ENCODE results near the gene RALGPS1. TPM values are rescaled to one million over a fixed set of nuclear protein-coding genes. Genes with fewer than 3 reads are reported as not detected.

The RALGPS1 gene
- total RNA-seq, 1 experiment from 2014 or later, result 18.6 TPM

- TF ChIP-seq CTCF (conservative IDR thresholded peaks at IDR 0.05), result no peak
- peaks cover 3% of the 10 kb centered on the region; the same call in 1 of the 2 replicates for H3K27me3 Mint-ChIP-seq (ENCODE audit: low read depth)
- no peaks in the 10 kb centered on the region for H4K20me1 ChIP-seq (ENCODE audit: control insufficient read depth, insufficient read depth, insufficient read length)
- no peak overlapping the region for H3K56ac ChIP-seq (ENCODE audit: insufficient read length, low read depth, low read length)
- peaks cover 37 to 40% of the 10 kb centered on the region in 2 experiments for H3K4me1 Mint-ChIP-seq
- no peaks in the 10 kb centered on the region for H3K79me1 ChIP-seq (ENCODE audit: insufficient read depth, low read depth, low read length, poor library complexity, severe bottlenecking)
- H3K9me3 ChIP-seq (ENCODE audit: control insufficient read depth, low read depth, low read length), result no peaks in the 10 kb centered on the region
- no peak overlapping the region for H2AK5ac ChIP-seq (ENCODE audit: insufficient read length, low read length)
- H3K23ac ChIP-seq (ENCODE audit: insufficient read length, low read depth, low read length), result no peak overlapping the region
- no peak overlapping the region for H3K27ac ChIP-seq (ENCODE audit: insufficient read length, low read depth, low read length)
- H3K79me2 ChIP-seq (ENCODE audit: insufficient read depth, low read length), result no peaks in the 10 kb centered on the region
- DNase-seq, result no peak
- H3K27me3 ChIP-seq (ENCODE audit: insufficient read depth, low read length), result no peaks in the 10 kb centered on the region
- no peak overlapping the region for H3K27ac Mint-ChIP-seq
- no peak overlapping the region for H2BK120ac ChIP-seq (ENCODE audit: low read depth, low read length, poor library complexity, severe bottlenecking)
- H2BK5ac ChIP-seq (ENCODE audit: insufficient read length, low read length), result no peak overlapping the region
- no peak overlapping the region for H2BK15ac ChIP-seq (ENCODE audit: low read depth, low read length)
- H3K23me2 ChIP-seq (ENCODE audit: insufficient read length, low read depth, low read length, poor library complexity, severe bottlenecking), result no peaks in the 10 kb centered on the region
- H2BK12ac ChIP-seq (ENCODE audit: insufficient read length, low read depth, low read length), result no peak overlapping the region
- no peak overlapping the region for H4K5ac ChIP-seq (ENCODE audit: insufficient read length, low read depth, low read length)
- H4K91ac ChIP-seq (ENCODE audit: insufficient read length, low read depth, low read length), result no peak overlapping the region
- H3K36me3 Mint-ChIP-seq (ENCODE audit: insufficient read depth in 1 of 3, low read depth in 3 of 3), result peaks cover 2 to 7% (median 7%) of the 10 kb centered on the region in 3 experiments; a peak in 6 of 7 replicates
- WGBS (ENCODE audit: extremely low coverage, insufficient read length, low lambda C conversion rate), result no CpG with 5 or more reads among the region's 8 CpGs
- H3K4me2 ChIP-seq (ENCODE audit: insufficient read depth, insufficient read length, low read length), result no peak overlapping the region
- peaks cover 15% of the 10 kb centered on the region for H3K4me1 ChIP-seq (ENCODE audit: insufficient read depth, low read length)
- H2AFZ ChIP-seq (ENCODE audit: low read length), result no peak overlapping the region
- H3K18ac ChIP-seq (ENCODE audit: insufficient read length, low read depth, low read length), result no peak overlapping the region
- H3T11ph ChIP-seq (ENCODE audit: low read length), result no peak overlapping the region
- no peak overlapping the region for H4K8ac ChIP-seq (replicated peaks; ENCODE audit: insufficient read length, low read depth, low read length)
- no peak overlapping the region for H2BK20ac ChIP-seq (ENCODE audit: low read depth, low read length, poor library complexity, severe bottlenecking)
- no peak overlapping the region for H3K14ac ChIP-seq (ENCODE audit: insufficient read depth, low read length)
- no peak overlapping the region for H3K4ac ChIP-seq (ENCODE audit: low read depth, low read length)
- H3K4me3 Mint-ChIP-seq, result no peak overlapping the region
- H3K9me3 Mint-ChIP-seq, result no peaks in the 10 kb centered on the region; a peak in 1 of 5 replicates
- H3K9ac ChIP-seq (ENCODE audit: extremely low read depth, insufficient read length, low read length), result no peak overlapping the region
These were observed 165.0 kb downstream of the RALGPS1 start for GRCh38 chr9:127079446-127080140.

Measured in H9 (cell line).